Progenitor cell of endocrine pancreas (in vitro differentiated cells): ENCODE results near the gene EZR. TPM values are rescaled to one million over a fixed set of nuclear protein-coding genes. Genes with fewer than 3 reads are reported as not detected.

Experiments
- DNase-seq: peaks from one replicate; pipeline ENCODE4 v3.0.0; 2021; ENCODE audit warnings: low spot score; ENCODE audit not compliant: unreplicated experiment
- H3K27ac Mint-ChIP-seq: 2 replicates; pipeline ENCODE4 v1.8.0; 2021; ENCODE audit warnings: mild to moderate bottlenecking, moderate library complexity, mixed read lengths
- H3K27me3 Mint-ChIP-seq: 2 replicates; pipeline ENCODE4 v1.8.0; 2021; ENCODE audit warnings: mixed read lengths
- H3K36me3 Mint-ChIP-seq: 2 replicates; pipeline ENCODE4 v1.8.0; 2022; ENCODE audit warnings: mixed read lengths; ENCODE audit not compliant: insufficient read depth
- H3K4me1 Mint-ChIP-seq: 2 replicates; pipeline ENCODE4 v1.8.0; 2021; ENCODE audit warnings: low read depth, mixed read lengths
- H3K4me3 Mint-ChIP-seq: 2 replicates; pipeline ENCODE4 v1.8.0; 2021; ENCODE audit warnings: low read depth, mild to moderate bottlenecking, moderate library complexity, mixed read lengths
- H3K9me3 Mint-ChIP-seq: 2 replicates; pipeline ENCODE4 v1.8.0; 2021; ENCODE audit warnings: low read depth, mixed read lengths
- total RNA-seq: library from RNA; stranded (reverse); gene quantifications from 2 replicates; pipeline ENCODE4 v1.2.1, GENCODE V29; 2021
- TF ChIP-seq, protein P1 (sequence below): fragments of 200-600 bp; sonication (generic); IDR thresholded peaks from one replicate; pipeline ENCODE4 v1.5.0; 2021; ENCODE audit warnings: antibody characterized with exemption, mild to moderate bottlenecking; ENCODE audit not compliant: unreplicated experiment

Gene EZR
- total RNA-seq, 1 donor from 2014 or later = 258 TPM

- Mint-ChIP-seq H3K9me3 (peaks cover 3% of the 10 kb centered on the region), H3K4me3 (no peak overlapping the region), H3K36me3 (no peaks in the 10 kb centered on the region), H3K27ac (no peak overlapping the region), H3K27me3 (no peaks in the 10 kb centered on the region), H3K4me1 (no peaks in the 10 kb centered on the region)
- TF ChIP-seq, protein P1, sequence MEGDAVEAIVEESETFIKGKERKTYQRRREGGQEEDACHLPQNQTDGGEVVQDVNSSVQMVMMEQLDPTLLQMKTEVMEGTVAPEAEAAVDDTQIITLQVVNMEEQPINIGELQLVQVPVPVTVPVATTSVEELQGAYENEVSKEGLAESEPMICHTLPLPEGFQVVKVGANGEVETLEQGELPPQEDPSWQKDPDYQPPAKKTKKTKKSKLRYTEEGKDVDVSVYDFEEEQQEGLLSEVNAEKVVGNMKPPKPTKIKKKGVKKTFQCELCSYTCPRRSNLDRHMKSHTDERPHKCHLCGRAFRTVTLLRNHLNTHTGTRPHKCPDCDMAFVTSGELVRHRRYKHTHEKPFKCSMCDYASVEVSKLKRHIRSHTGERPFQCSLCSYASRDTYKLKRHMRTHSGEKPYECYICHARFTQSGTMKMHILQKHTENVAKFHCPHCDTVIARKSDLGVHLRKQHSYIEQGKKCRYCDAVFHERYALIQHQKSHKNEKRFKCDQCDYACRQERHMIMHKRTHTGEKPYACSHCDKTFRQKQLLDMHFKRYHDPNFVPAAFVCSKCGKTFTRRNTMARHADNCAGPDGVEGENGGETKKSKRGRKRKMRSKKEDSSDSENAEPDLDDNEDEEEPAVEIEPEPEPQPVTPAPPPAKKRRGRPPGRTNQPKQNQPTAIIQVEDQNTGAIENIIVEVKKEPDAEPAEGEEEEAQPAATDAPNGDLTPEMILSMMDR = no peak
- DNase-seq = no peak
These were observed 89.1 kb downstream of the EZR start for GRCh38 chr6:158729906-158730540.

DNA sequence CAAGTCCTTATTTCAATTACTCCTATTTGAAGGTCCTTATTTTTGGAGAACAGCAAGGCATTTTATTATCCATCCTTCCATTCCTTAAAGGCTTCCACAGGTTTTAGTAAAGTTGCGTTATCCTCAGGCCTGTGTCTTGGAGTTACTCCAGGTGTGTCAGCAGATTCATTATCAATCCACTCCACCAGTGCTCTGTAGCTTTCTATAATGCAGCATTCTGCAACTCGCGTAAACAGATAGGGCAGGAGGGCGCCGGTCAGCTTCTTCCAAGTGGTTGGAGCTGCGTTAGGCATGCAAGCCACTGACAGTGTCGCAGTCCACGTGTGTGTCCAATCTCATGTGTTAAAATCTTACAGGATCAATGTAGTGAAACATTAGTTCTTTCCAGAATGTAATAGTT lies 93.5 kb downstream of the EZR start:
- Mint-ChIP-seq H3K4me1 (no peaks in the 10 kb centered on the region), H3K27me3 (no peaks in the 10 kb centered on the region), H3K36me3 (no peaks in the 10 kb centered on the region), H3K4me3 (no peak overlapping the region), H3K27ac (no peak overlapping the region), H3K9me3 (peaks cover 3% of the 10 kb centered on the region)
- TF ChIP-seq, protein P1 = no peak
- no peak for DNase-seq

- Mint-ChIP-seq H3K4me1 (peaks cover 7% of the 10 kb centered on the region), H3K9me3 (no peaks in the 10 kb centered on the region), H3K36me3 (no peaks in the 10 kb centered on the region), H3K4me3 (no peak overlapping the region), H3K27ac (no peak overlapping the region), H3K27me3 (no peaks in the 10 kb centered on the region)
- TF ChIP-seq, protein P1 = no peak
- DNase-seq = no peak
These were observed 96.9 kb downstream of the EZR start for GRCh38 chr6:158722176-158722729.

- Mint-ChIP-seq H3K9me3 (no peaks in the 10 kb centered on the region), H3K27ac (no peak overlapping the region), H3K27me3 (no peaks in the 10 kb centered on the region), H3K4me3 (no peak overlapping the region), H3K4me1 (peaks cover 10% of the 10 kb centered on the region), H3K36me3 (no peaks in the 10 kb centered on the region)
- TF ChIP-seq, protein P1 = peak; percentile 90
- DNase-seq = peak; percentile 42
These were observed 100.6 kb downstream of the EZR start for GRCh38 chr6:158718461-158719046.

DNA sequence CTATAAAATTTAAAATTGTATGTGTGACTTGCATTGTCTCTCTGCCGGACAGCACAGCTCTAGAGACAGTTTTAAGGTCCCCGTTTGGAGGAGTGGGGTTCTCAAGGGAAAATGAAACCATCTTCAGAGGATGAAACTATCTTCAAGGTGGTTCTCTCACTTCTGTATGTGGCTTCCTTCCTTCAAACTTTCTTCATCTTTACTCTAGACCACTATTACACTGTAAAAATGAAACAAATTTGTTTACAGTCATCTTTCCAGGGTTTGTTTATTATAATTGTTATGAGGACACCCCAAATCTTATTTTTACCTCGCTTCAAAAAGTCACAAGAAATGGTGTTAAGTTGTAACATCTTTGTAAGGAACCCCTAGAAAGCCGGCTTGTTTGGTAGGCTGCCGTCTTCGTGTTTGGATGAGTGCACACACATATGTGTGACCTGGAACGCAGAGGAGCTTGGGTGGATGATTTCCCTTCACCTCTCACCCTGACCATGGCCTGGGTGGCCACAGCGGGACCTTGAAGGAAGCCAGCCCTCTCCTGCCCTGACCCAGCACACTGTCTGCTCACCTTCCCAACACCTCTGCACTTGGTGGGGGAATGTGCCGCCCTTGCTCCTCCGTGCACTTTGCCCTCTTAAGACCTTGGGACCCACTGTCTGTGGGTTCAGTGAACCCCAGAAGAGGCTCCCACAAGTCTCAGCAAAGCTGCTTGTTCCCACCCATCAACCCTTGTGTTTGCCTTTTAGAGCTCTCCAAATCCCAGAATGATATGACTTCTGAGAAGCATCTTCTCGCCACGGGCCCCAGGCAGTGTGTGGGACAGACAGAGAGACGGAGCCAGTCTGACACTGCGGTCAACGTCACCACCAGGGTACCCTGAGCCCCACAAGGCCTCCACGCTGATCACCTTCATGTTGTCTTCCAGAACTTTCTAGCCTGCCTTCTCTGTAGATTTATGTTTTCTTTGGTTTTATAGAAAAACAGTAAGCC lies 101.5 kb downstream of the EZR start:
- TF ChIP-seq, protein P1 = no peak
- Mint-ChIP-seq H3K4me1 (peaks cover 10% of the 10 kb centered on the region), H3K27ac (no peak overlapping the region)

More for the DNA sequence above, 101.5 kb downstream of the EZR start:
- Mint-ChIP-seq H3K36me3 (no peaks in the 10 kb centered on the region), H3K4me3 (no peak overlapping the region), H3K27me3 (no peaks in the 10 kb centered on the region), H3K9me3 (no peaks in the 10 kb centered on the region)
- DNase-seq = no peak
